Fibroblast of lung (primary cell): ENCODE measurements around the gene IP6K1. TPM values are rescaled to one million over a fixed set of nuclear protein-coding genes. Genes with fewer than 3 reads are reported as not detected.

Source experiments
- DNase-seq, 2 donors: peaks; one replicate each; pipeline versions ENCODE4 v3.0.0 to v3.0.0-alpha.2; 2010; ENCODE audit warnings: low read depth in 2 of 2
- H2AFZ ChIP-seq: 2 replicates; pipeline ENCODE4 v1.5.1; 2012; ENCODE audit warnings: low read length, control low read depth, inconsistent platforms
- H3K27ac ChIP-seq: 2 replicates; pipeline ENCODE4 v1.5.1; 2011; ENCODE audit warnings: low read length, control low read depth; ENCODE audit not compliant: insufficient read depth
- H3K27me3 ChIP-seq: 2 replicates; pipeline ENCODE4 v1.5.1; 2011; ENCODE audit warnings: mild to moderate bottlenecking, low read length; ENCODE audit not compliant: control insufficient read depth, insufficient read depth
- H3K36me3 ChIP-seq: 2 replicates; pipeline ENCODE4 v1.5.1; 2011; ENCODE audit warnings: low read length; ENCODE audit not compliant: control insufficient read depth, insufficient read depth
- H3K4me1 ChIP-seq: 2 replicates; pipeline ENCODE4 v1.5.1; 2011; ENCODE audit warnings: low read length; ENCODE audit not compliant: control insufficient read depth, insufficient read depth; ENCODE audit errors: extremely low read depth
- H3K4me2 ChIP-seq: 2 replicates; pipeline ENCODE4 v1.5.1; 2011; ENCODE audit warnings: low read length, control low read depth; ENCODE audit not compliant: insufficient read depth; ENCODE audit errors: extremely low read depth
- H3K4me3 ChIP-seq, 4 experiments: fragments of 200-600 bp in 1 of 4; sonication (generic) in 1 of 4; replicated peaks in 1 of 4; 2 replicates each; pipeline ENCODE4 v1.5.1; 2011 to 2016; ENCODE audit warnings: low read length in 4 of 4, low read depth in 3 of 4, mild to moderate bottlenecking in 3 of 4, control low read depth in 2 of 4, inconsistent platforms in 1 of 4, mixed read lengths in 1 of 4; ENCODE audit not compliant: insufficient read depth in 1 of 4; ENCODE audit errors: control extremely low read depth in 1 of 4
- H3K79me2 ChIP-seq: 2 replicates; pipeline ENCODE4 v1.5.1; 2012; ENCODE audit warnings: mild to moderate bottlenecking, low read length, inconsistent platforms; ENCODE audit not compliant: control insufficient read depth, insufficient read depth
- H3K9ac ChIP-seq: 2 replicates; pipeline ENCODE4 v1.5.1; 2011; ENCODE audit warnings: mild to moderate bottlenecking, low read length, control low read depth; ENCODE audit not compliant: insufficient read depth
- H3K9me3 ChIP-seq: 2 replicates; pipeline ENCODE4 v1.5.1; 2012; ENCODE audit warnings: low read depth, low read length; ENCODE audit not compliant: control insufficient read depth, insufficient read depth
- H4K20me1 ChIP-seq: 2 replicates; pipeline ENCODE4 v1.5.1; 2011; ENCODE audit warnings: low read length; ENCODE audit not compliant: control insufficient read depth, insufficient read depth; ENCODE audit errors: extremely low read depth
- CTCF ChIP-seq, 2 donors: IDR thresholded peaks in 1 of 2; conservative IDR thresholded peaks in 1 of 2; 1 replicate in 1 of 2; 2 replicates in 1 of 2; pipeline ENCODE4 v1.5.1; 2011 to 2012; ENCODE audit warnings: low read length in 2 of 2, control low read depth in 1 of 2, inconsistent platforms in 1 of 2, low read depth in 1 of 2, mild to moderate bottlenecking in 1 of 2
- EZH2 ChIP-seq: IDR thresholded peaks from 2 replicates; pipeline ENCODE4 v1.5.1; 2012; ENCODE audit warnings: low read length, control low read depth, mild to moderate bottlenecking; ENCODE audit errors: missing control alignments
- polyA plus RNA-seq, 2 donors: library from polyadenylated mRNA; depleted of rRNA in 1 of 2; stranded (reverse) in 1 of 2; unstranded in 1 of 2; fragments of >200 nt; gene quantifications; 2 replicates each; pipeline ENCODE4 v1.2.1, GENCODE V29; 2011 to 2012; ENCODE audit warnings: missing spikeins in 1 of 2
- total RNA-seq: library from RNA; depleted of rRNA; stranded (reverse); fragments of >200 nt; gene quantifications from 2 replicates; pipeline ENCODE4 v1.2.1, GENCODE V29; 2014

The IP6K1 gene
- total and polyA plus RNA-seq, 2 donors (not counting 1 experiment from before 2014, with no cell fraction given): 30.2 to 45.4 TPM

GRCh38 chr3:49727154-49727923 lies 59.0 kb downstream of the IP6K1 start:
- Histone ChIP-seq H3K79me2 (peaks cover 13% of the 10 kb centered on the region), H3K4me1 (peaks cover 7% of the 10 kb centered on the region), H3K9ac (no peak overlapping the region), H3K27ac (no peak overlapping the region), H3K9me3 (no peaks in the 10 kb centered on the region), H3K27me3 (no peaks in the 10 kb centered on the region), H3K36me3 (peaks cover 22% of the 10 kb centered on the region), H3K4me3 (no peak overlapping the region), H4K20me1 (no peaks in the 10 kb centered on the region), H2AFZ (no peak overlapping the region), H3K4me2 (no peak overlapping the region)
- no peak for TF ChIP-seq EZH2
- TF ChIP-seq CTCF (conservative IDR thresholded peaks at IDR 0.05 in 1 of 2, IDR thresholded peaks at IDR 0.05 in 1 of 2; ENCODE audit: low read depth in 1 of 2, low read length in 2 of 2): no peak
- no peak for DNase-seq

- Histone ChIP-seq H3K36me3 (peaks cover 27% of the 10 kb centered on the region), H3K27me3 (no peaks in the 10 kb centered on the region), H3K79me2 (peaks cover 16% of the 10 kb centered on the region)
Observed at GRCh38 chr3:49725906-49726681, 60.2 kb downstream of the IP6K1 start.

More at GRCh38 chr3:49725906-49726681, 60.2 kb downstream of the IP6K1 start:
- Histone ChIP-seq H3K9ac (no peak overlapping the region), H3K9me3 (no peaks in the 10 kb centered on the region), H4K20me1 (no peaks in the 10 kb centered on the region), H3K4me2 (no peak overlapping the region), H3K27ac (no peak overlapping the region), H2AFZ (no peak overlapping the region), H3K4me1 (peaks cover 7% of the 10 kb centered on the region), H3K4me3 (no peak overlapping the region)
- no peak for DNase-seq
- TF ChIP-seq CTCF (conservative IDR thresholded peaks at IDR 0.05 in 1 of 2, IDR thresholded peaks at IDR 0.05 in 1 of 2; ENCODE audit: low read depth in 1 of 2, low read length in 2 of 2) (no peak), EZH2 (no peak)
